Trophoblast cell (in vitro differentiated cells and primary cell): Measurements from ENCODE around the gene LDHA.

Experiments used
- DNase-seq, 2 donors: peaks; one replicate each; pipeline ENCODE4 v3.0.0-alpha.2; 2016
- H2AFZ ChIP-seq: 2 replicates; pipeline ENCODE4 v1.6.1; 2013; ENCODE audit warnings: low read length, moderate library complexity, mild to moderate bottlenecking; ENCODE audit not compliant: insufficient read depth, poor library complexity
- H2AK5ac ChIP-seq: 2 replicates; pipeline ENCODE4 v1.6.1; 2013; ENCODE audit warnings: mild to moderate bottlenecking, low read length
- H2BK120ac ChIP-seq: 2 replicates; pipeline ENCODE4 v1.6.1; 2013; ENCODE audit warnings: low read length, mild to moderate bottlenecking, moderate library complexity; ENCODE audit not compliant: insufficient read depth, poor library complexity
- H2BK12ac ChIP-seq: 2 replicates; pipeline ENCODE4 v1.6.1; 2013; ENCODE audit warnings: mild to moderate bottlenecking, low read length, moderate library complexity
- H2BK5ac ChIP-seq: 2 replicates; pipeline ENCODE4 v1.6.1; 2013; ENCODE audit warnings: low read length, low read depth, moderate library complexity, mild to moderate bottlenecking; ENCODE audit not compliant: poor library complexity
- H3K14ac ChIP-seq: 2 replicates; pipeline ENCODE4 v1.6.1; 2013; ENCODE audit warnings: mild to moderate bottlenecking, low read length
- H3K18ac ChIP-seq: 2 replicates; pipeline ENCODE4 v1.6.1; 2013; ENCODE audit warnings: mild to moderate bottlenecking, low read length
- H3K23ac ChIP-seq: 2 replicates; pipeline ENCODE4 v1.6.1; 2013; ENCODE audit warnings: low read length
- H3K27ac ChIP-seq: 2 replicates; pipeline ENCODE4 v1.5.1; 2013; ENCODE audit warnings: low read depth, mild to moderate bottlenecking, inconsistent platforms, low read length, moderate library complexity
- H3K27me3 ChIP-seq: 2 replicates; pipeline ENCODE4 v1.6.1; 2013; ENCODE audit warnings: inconsistent platforms, mild to moderate bottlenecking, low read length, moderate library complexity; ENCODE audit not compliant: insufficient read depth
- H3K36me3 ChIP-seq, 2 experiments: 1 replicate in 1 of 2; 2 replicates in 1 of 2; pipeline ENCODE4 v1.6.1; 2013; ENCODE audit warnings: low read length in 2 of 2, mild to moderate bottlenecking in 2 of 2, moderate library complexity in 1 of 2; ENCODE audit not compliant: insufficient read depth in 2 of 2, control insufficient read depth in 1 of 2
- H3K4ac ChIP-seq: 2 replicates; pipeline ENCODE4 v1.6.1; 2013; ENCODE audit warnings: low read depth, mild to moderate bottlenecking, low read length, moderate library complexity
- H3K4me1 ChIP-seq, 2 experiments: 1 replicate in 1 of 2; 2 replicates in 1 of 2; pipeline ENCODE4 v1.6.1; 2013; ENCODE audit warnings: low read length in 2 of 2, mild to moderate bottlenecking in 2 of 2, moderate library complexity in 1 of 2; ENCODE audit not compliant: insufficient read depth in 2 of 2, control insufficient read depth in 1 of 2
- H3K4me2 ChIP-seq: 2 replicates; pipeline ENCODE4 v1.6.1; 2013; ENCODE audit warnings: inconsistent platforms, mild to moderate bottlenecking, low read length, moderate library complexity
- H3K4me3 ChIP-seq: 2 replicates; pipeline ENCODE4 v1.5.1; 2013; ENCODE audit warnings: mild to moderate bottlenecking, low read depth, low read length, inconsistent platforms
- H3K79me1 ChIP-seq: one replicate; pipeline ENCODE4 v1.6.1; 2013; ENCODE audit warnings: low read length
- H3K79me2 ChIP-seq: 2 replicates; pipeline ENCODE4 v1.6.1; 2013; ENCODE audit warnings: low read length, mild to moderate bottlenecking; ENCODE audit not compliant: control insufficient read depth, insufficient read depth, poor library complexity
- H3K9ac ChIP-seq: 2 replicates; pipeline ENCODE4 v1.6.1; 2013; ENCODE audit warnings: mild to moderate bottlenecking, low read length
- H3K9me3 ChIP-seq: 2 replicates; pipeline ENCODE4 v1.6.1; 2013; ENCODE audit warnings: low read depth, mild to moderate bottlenecking, control low read depth, inconsistent platforms, low read length; ENCODE audit not compliant: insufficient read depth
- H4K12ac ChIP-seq: 2 replicates; pipeline ENCODE4 v1.6.1; 2013; ENCODE audit warnings: low read depth, mild to moderate bottlenecking, low read length, moderate library complexity
- H4K8ac ChIP-seq: 2 replicates; pipeline ENCODE4 v1.6.1; 2013; ENCODE audit warnings: low read depth, mild to moderate bottlenecking, low read length, moderate library complexity
- H4K91ac ChIP-seq: one replicate; pipeline ENCODE4 v1.6.1; 2013; ENCODE audit warnings: low read depth, mild to moderate bottlenecking, low read length, moderate library complexity
- WGBS: extraction: QIAGEN DNeasy Blood & Tissue Kit; methylation state at CpG from one replicate; pipeline ENCODE4 v1.1.7; 2013; ENCODE audit warnings: missing lambda C conversion rate; ENCODE audit not compliant: insufficient read length, insufficient coverage; ENCODE audit errors: extremely low coverage; 5-methylcytosine and 5-hydroxymethylcytosine counted together

LDHA gene

DNA sequence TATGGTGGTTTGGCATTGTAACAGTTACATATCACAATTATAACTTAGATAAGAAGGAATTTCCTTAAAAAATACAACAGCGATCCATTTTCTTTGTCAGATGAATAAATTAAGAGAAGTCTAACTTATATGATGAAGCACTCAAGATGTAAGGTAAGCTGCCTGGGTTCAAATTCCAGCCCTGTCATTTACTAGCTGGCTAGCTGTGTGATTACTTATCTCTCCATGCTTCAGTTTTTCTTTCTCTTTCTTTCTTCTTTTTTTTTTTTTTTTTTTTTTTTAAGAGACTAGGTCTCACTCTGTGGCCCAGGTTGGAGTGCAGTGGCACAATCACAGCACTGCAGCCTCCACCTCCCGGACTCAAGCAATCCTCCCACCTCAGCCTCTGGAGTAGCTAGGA, 22.2 kb upstream of the LDHA start:
- DNase-seq: no peak
- Histone ChIP-seq H3K9ac (no peak overlapping the region), H3K36me3 (peaks cover 3% of the 10 kb centered on the region in 2 experiments), H3K23ac (no peak overlapping the region), H2BK5ac (no peak overlapping the region), H2AK5ac (no peak overlapping the region), H2AFZ (no peak overlapping the region), H4K12ac (no peak overlapping the region), H3K4me2 (no peak overlapping the region), H3K79me2 (no peaks in the 10 kb centered on the region), H3K9me3 (no peaks in the 10 kb centered on the region), H3K79me1 (no peaks in the 10 kb centered on the region), H2BK12ac (no peak overlapping the region), H2BK120ac (no peak overlapping the region), H3K4me1 (no peaks in the 10 kb centered on the region), H3K4ac (no peak overlapping the region), H4K8ac (no peak overlapping the region), H3K14ac (no peak overlapping the region), H3K27me3 (no peaks in the 10 kb centered on the region), H3K4me3 (no peak overlapping the region), H3K27ac (no peak overlapping the region), H4K91ac (no peak overlapping the region), H3K18ac (no peak overlapping the region)
- no CpG with 5 or more reads among the region's 2 CpGs for WGBS

DNA sequence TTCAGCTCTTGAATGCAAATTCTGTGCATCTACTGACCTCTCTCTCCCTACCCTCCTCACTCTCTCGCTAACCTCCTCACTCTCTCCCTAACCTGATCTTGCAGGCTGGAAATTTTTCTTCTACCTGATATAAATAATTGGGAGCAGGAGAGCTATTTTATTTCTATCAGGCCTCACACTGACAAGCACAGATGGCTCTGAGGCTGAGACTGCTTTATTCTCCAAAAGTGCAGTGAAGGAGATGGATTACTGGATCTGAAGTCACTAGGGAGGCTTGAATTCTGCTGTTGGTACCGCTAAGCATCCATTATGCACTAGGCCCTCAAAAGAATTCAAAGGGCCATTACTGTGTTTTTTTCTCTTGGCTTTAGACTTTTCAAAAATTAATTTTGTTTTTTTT, 19.4 kb upstream of the LDHA start:
- H3K4me1 ChIP-seq: no peaks in the 10 kb centered on the region
- H4K12ac ChIP-seq: no peak overlapping the region
- no peak overlapping the region for H2BK12ac ChIP-seq
- H3K9me3 ChIP-seq: no peaks in the 10 kb centered on the region
- H3K18ac ChIP-seq: no peak overlapping the region
- no CpG with 5 or more reads among the region's 2 CpGs for WGBS
- H2AK5ac ChIP-seq: no peak overlapping the region
- H4K8ac ChIP-seq: no peak overlapping the region
- no peak overlapping the region for H3K14ac ChIP-seq
- no peak overlapping the region for H3K4ac ChIP-seq
- no peak overlapping the region for H3K4me3 ChIP-seq
- H3K27ac ChIP-seq: no peak overlapping the region
- no peak overlapping the region for H2BK120ac ChIP-seq
- no peaks in the 10 kb centered on the region for H3K27me3 ChIP-seq
- no peak overlapping the region for H3K4me2 ChIP-seq
- H3K79me2 ChIP-seq: no peaks in the 10 kb centered on the region
- no peaks in the 10 kb centered on the region for H3K79me1 ChIP-seq
- H3K9ac ChIP-seq: no peak overlapping the region
- no peak for DNase-seq
- H2AFZ ChIP-seq: no peak overlapping the region
- no peak overlapping the region for H3K23ac ChIP-seq
- no peaks in the 10 kb centered on the region for H3K36me3 ChIP-seq
- H2BK5ac ChIP-seq: no peak overlapping the region
- no peak overlapping the region for H4K91ac ChIP-seq

DNA sequence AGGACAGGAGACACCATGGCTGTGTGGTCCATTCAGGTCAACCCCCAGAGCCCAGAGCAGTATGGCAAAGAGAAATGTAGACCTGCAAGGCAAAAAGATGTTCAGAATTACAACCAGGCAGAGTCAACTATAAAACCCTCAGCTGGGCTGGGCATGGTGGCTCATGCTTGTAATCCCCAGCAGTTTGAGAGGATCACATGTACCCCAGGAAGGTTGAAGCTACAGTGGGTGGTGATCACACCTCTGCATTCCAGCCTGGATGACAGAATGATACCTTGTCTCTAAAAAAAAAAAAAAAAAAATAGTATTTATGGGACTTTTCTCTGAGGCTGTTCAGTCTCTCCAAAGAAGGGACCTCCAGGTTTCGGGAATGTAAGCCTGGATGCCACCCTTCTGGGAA, 18.4 kb upstream of the LDHA start:
- Histone ChIP-seq H3K4me2 (no peak overlapping the region), H3K18ac (no peak overlapping the region)
- WGBS: no CpG with 5 or more reads among the region's 1 CpG

DNA sequence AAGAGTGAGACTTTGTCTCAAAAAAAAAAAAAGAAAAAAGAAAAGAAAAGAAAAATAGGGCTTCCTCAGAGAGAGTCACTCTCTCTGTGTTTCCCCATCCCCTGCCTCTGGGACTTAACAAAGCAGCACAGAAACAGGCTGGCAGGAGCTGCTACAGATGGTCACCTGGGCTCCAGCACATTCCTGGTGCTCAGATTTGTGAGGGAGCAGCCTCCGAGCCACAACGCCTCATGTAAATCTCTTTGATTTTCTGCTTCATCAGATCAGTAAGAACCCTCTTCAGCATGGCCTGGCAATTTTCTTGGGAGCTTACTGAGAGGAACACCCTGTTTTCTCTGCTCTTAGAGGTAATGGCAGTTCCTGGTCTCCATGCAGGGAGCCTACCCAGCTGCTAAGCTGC, 15.2 kb upstream of the LDHA start:
- Histone ChIP-seq H3K14ac (no peak overlapping the region), H3K4me3 (no peak overlapping the region), H3K79me1 (no peaks in the 10 kb centered on the region), H3K23ac (no peak overlapping the region), H3K4me1 (peaks cover 11 to 12% of the 10 kb centered on the region in 2 experiments), H3K36me3 (no peaks in the 10 kb centered on the region), H3K27me3 (no peaks in the 10 kb centered on the region), H3K9me3 (no peaks in the 10 kb centered on the region), H3K27ac (no peak overlapping the region), H2BK12ac (no peak overlapping the region), H3K4me2 (no peak overlapping the region), H2BK5ac (no peak overlapping the region), H2BK120ac (no peak overlapping the region), H4K91ac (no peak overlapping the region), H3K9ac (no peak overlapping the region), H4K12ac (no peak overlapping the region), H2AK5ac (no peak overlapping the region), H3K4ac (no peak overlapping the region), H3K79me2 (no peaks in the 10 kb centered on the region), H2AFZ (no peak overlapping the region), H4K8ac (no peak overlapping the region), H3K18ac (no peak overlapping the region)
- no CpG with 5 or more reads among the region's 2 CpGs for WGBS
- no peak for DNase-seq

More for the DNA sequence above, 18.4 kb upstream of the LDHA start:
- Histone ChIP-seq H4K91ac (no peak overlapping the region), H2BK12ac (no peak overlapping the region), H3K4ac (no peak overlapping the region), H2AFZ (no peak overlapping the region), H3K27ac (no peak overlapping the region), H3K4me1 (no peaks in the 10 kb centered on the region), H3K79me2 (no peaks in the 10 kb centered on the region), H2BK5ac (no peak overlapping the region), H3K36me3 (no peaks in the 10 kb centered on the region), H3K4me3 (no peak overlapping the region), H4K12ac (no peak overlapping the region), H3K9me3 (no peaks in the 10 kb centered on the region), H3K27me3 (no peaks in the 10 kb centered on the region), H2AK5ac (no peak overlapping the region), H3K14ac (no peak overlapping the region), H3K9ac (no peak overlapping the region), H3K23ac (no peak overlapping the region), H3K79me1 (no peaks in the 10 kb centered on the region), H4K8ac (no peak overlapping the region), H2BK120ac (no peak overlapping the region)
- DNase-seq: no peak
